Thoracic aorta (tissue), 2 donors: ENCODE results near the gene LMOD3. TPM values are rescaled to one million over a fixed set of nuclear protein-coding genes. Genes with fewer than 3 reads are reported as not detected.

Source experiments
- ATAC-seq: fragments of 150-250 bp; one replicate; pipeline ENCODE4 v1.8.0; 2017; ENCODE audit warnings: low read depth; ENCODE audit not compliant: insufficient number of reproducible peaks, low FRiP score
- DNase-seq: peaks from one replicate; pipeline ENCODE4 v3.0.0-alpha.2; 2020; ENCODE audit warnings: low spot score
- H3K27ac ChIP-seq, 2 donors: fragments of 200-600 bp; sonication (generic); 1 replicate in 1 of 2; 2 replicates in 1 of 2; pipeline ENCODE4 v1.5.1; 2016; ENCODE audit warnings: mild to moderate bottlenecking in 2 of 2, moderate library complexity in 2 of 2
- H3K27me3 ChIP-seq: fragments of 200-600 bp; sonication (generic); replicated peaks from 2 replicates; pipeline ENCODE4 v1.6.0; 2016; ENCODE audit warnings: mild to moderate bottlenecking; ENCODE audit not compliant: insufficient read depth
- H3K36me3 ChIP-seq: fragments of 200-600 bp; sonication (generic); one replicate; pipeline ENCODE4 v1.5.1; 2016
- H3K4me1 ChIP-seq, 2 donors: fragments of 200-600 bp; sonication (generic); 1 replicate in 1 of 2; 2 replicates in 1 of 2; pipeline versions ENCODE4 v1.5.1 to v1.6.0; 2016; ENCODE audit warnings: low read depth in 2 of 2, mild to moderate bottlenecking in 1 of 2; ENCODE audit not compliant: control insufficient read depth in 1 of 2
- H3K4me3 ChIP-seq: fragments of 200-600 bp; sonication (generic); 2 replicates; pipeline ENCODE4 v1.5.1; 2016; ENCODE audit warnings: mild to moderate bottlenecking
- H3K9me3 ChIP-seq: fragments of 200-600 bp; sonication (generic); 2 replicates; pipeline ENCODE4 v1.5.1; 2016
- total RNA-seq, 2 donors: library from RNA; depleted of rRNA; stranded (reverse); fragments of >200 nt; gene quantifications; one replicate each; pipeline versions ENCODE4 v1.1.0 to v1.2.3, GENCODE V29; 2016
- TF ChIP-seq, protein P1 (sequence below): fragments of 200-600 bp; sonication (generic); IDR thresholded peaks from one replicate; pipeline ENCODE4 v1.5.1; 2019; ENCODE audit warnings: antibody characterized with exemption

The LMOD3 gene
- total RNA-seq, 2 donors from 2014 or later: not detected

DNA sequence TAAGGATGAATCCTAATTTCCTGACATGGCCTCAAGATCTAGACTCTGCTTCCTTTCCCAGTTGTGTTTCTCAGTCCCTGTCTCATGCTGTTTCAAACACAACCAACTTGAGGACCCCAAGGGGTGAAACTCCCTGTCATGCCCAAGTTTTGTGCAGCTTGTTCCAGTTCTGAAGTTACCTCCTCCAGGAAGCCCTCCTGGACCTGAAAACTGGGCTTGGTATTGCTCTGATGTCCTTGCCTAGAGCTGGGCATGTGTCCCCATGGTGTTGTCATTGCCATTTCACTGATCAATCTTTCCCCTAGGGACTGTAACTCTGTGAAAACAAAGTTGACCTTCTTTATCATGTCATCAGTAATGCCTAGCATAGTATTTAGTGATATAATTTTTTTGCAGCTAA lies 6.1 kb upstream of the LMOD3 start:
- Histone ChIP-seq H3K4me3 (no peak overlapping the region), H3K9me3 (no peaks in the 10 kb centered on the region)
- TF ChIP-seq, protein P1, sequence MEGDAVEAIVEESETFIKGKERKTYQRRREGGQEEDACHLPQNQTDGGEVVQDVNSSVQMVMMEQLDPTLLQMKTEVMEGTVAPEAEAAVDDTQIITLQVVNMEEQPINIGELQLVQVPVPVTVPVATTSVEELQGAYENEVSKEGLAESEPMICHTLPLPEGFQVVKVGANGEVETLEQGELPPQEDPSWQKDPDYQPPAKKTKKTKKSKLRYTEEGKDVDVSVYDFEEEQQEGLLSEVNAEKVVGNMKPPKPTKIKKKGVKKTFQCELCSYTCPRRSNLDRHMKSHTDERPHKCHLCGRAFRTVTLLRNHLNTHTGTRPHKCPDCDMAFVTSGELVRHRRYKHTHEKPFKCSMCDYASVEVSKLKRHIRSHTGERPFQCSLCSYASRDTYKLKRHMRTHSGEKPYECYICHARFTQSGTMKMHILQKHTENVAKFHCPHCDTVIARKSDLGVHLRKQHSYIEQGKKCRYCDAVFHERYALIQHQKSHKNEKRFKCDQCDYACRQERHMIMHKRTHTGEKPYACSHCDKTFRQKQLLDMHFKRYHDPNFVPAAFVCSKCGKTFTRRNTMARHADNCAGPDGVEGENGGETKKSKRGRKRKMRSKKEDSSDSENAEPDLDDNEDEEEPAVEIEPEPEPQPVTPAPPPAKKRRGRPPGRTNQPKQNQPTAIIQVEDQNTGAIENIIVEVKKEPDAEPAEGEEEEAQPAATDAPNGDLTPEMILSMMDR: no peak

DNA sequence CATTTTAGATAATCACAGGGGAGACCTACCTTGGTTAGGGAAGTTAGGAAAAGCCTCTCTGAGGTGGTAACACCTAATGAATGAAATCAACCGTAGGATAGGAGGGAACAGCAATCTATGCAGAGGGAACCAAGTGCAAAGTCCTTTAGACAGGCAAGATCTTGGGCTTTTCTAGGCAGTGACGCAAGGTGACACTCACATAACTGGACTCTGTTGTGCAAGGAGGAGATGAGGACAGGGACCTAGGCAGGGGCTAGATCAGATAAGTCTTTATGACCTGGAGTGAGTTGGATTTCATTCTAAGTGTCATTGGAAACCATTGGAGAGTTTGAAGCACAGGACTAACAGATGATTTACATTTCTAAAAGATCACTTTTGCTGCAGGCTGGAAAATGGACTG lies 4.6 kb upstream of the LMOD3 start:
- no peaks in the 10 kb centered on the region for H3K36me3 ChIP-seq
- ATAC-seq: no peak
- TF ChIP-seq, protein P1: no peak

More for the DNA sequence above, 6.1 kb upstream of the LMOD3 start:
- Histone ChIP-seq H3K36me3 (no peaks in the 10 kb centered on the region), H3K27me3 (no peaks in the 10 kb centered on the region), H3K27ac (no peak overlapping the region), H3K4me1 (no peaks in the 10 kb centered on the region)
- ATAC-seq (no peak), DNase-seq (no peak)

DNA sequence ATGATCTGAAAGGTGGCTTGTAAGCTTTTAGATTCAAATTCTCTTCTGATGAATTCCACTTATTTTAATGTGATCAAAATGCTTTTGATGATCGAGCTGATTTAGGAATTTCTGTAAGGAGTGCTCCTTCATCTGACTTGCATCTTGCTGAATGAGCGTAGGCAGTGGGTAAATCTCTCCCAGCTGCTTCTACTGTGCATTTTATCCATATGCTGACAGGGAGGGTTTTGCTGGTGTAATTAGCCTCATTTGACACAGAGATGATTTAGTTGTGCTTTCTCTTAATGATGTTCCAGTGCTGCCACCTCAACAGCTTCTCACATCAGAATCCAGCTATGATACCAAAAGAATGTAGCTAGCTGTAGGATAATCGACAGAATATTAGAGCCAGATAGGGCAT lies 3.8 kb upstream of the LMOD3 start:
- H3K27ac ChIP-seq: no peak overlapping the region
- H3K4me3 ChIP-seq: no peak overlapping the region
- no peaks in the 10 kb centered on the region for H3K36me3 ChIP-seq
- H3K27me3 ChIP-seq: no peaks in the 10 kb centered on the region
- no peaks in the 10 kb centered on the region for H3K9me3 ChIP-seq
- no peak for ATAC-seq
- TF ChIP-seq, protein P1: no peak
- H3K4me1 ChIP-seq: no peaks in the 10 kb centered on the region
- no peak for DNase-seq

More for the DNA sequence above, 4.6 kb upstream of the LMOD3 start:
- H3K9me3 ChIP-seq: no peaks in the 10 kb centered on the region
- H3K27ac ChIP-seq: no peak overlapping the region
- DNase-seq: no peak
- no peak overlapping the region for H3K4me3 ChIP-seq
- H3K27me3 ChIP-seq: no peaks in the 10 kb centered on the region
- no peaks in the 10 kb centered on the region for H3K4me1 ChIP-seq

DNA sequence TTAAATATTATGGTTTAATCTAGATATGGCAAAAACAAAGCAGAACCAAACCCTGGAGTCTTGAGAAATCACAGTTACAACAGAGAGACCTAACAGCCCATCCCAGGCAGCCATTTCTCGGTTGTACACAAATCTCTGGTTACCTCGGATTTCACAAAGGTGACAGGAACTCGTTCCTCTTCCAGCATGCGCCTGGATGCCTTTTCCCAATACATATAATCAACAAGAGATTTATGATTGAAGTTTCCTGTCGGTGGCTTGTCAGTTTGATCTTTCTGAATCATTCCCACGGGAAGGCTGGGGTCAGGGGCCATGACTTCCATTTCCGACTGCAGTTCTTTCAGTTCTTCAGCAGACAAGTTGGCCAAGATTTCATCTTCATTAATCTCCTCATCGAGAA lies 445 bp downstream of the LMOD3 start:
- no peaks in the 10 kb centered on the region for H3K27me3 ChIP-seq
- DNase-seq (no peak), ATAC-seq (no peak)
- no peak overlapping the region for H3K4me3 ChIP-seq
- H3K27ac ChIP-seq: no peak overlapping the region
- H3K9me3 ChIP-seq: no peaks in the 10 kb centered on the region
- no peaks in the 10 kb centered on the region for H3K4me1 ChIP-seq
- TF ChIP-seq, protein P1: no peak
- H3K36me3 ChIP-seq: no peaks in the 10 kb centered on the region

DNA sequence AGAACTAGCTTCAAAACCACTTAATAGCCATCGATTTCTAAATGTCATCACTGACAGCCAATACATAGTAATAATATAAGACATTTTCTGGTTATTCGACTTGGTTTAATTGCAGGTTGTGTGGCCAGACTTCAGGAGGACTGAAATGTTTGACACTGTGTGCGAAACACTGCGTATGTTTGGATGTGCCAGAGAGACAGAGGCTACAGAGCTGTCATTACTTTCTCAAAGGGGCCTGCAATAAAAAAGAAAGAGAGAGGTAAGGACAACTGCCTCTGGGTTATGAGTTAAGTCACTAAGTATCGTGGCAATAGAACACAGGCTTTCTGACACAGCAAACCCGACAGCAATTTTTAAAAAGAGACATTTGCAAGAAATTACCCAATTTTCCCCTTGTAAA lies 882 bp downstream of the LMOD3 start:
- no peaks in the 10 kb centered on the region for H3K36me3 ChIP-seq
- no peaks in the 10 kb centered on the region for H3K4me1 ChIP-seq
- DNase-seq (no peak), ATAC-seq (no peak)
- H3K27ac ChIP-seq: no peak overlapping the region
- TF ChIP-seq, protein P1: no peak
- no peaks in the 10 kb centered on the region for H3K27me3 ChIP-seq
- H3K9me3 ChIP-seq: no peaks in the 10 kb centered on the region
- H3K4me3 ChIP-seq: no peak overlapping the region
